SH-SY5Y (cell line): ENCODE data around the gene TNFSF15.

Experiments
- GATA2 ChIP-seq: IDR thresholded peaks from 2 replicates; pipeline ENCODE4 v1.6.1; 2011; ENCODE audit warnings: mild to moderate bottlenecking, low read depth, low read length
- GATA3 ChIP-seq: IDR thresholded peaks from 2 replicates; pipeline ENCODE4 v1.6.1; 2011; ENCODE audit warnings: low read depth, mild to moderate bottlenecking, low read length, moderate library complexity

DNA sequence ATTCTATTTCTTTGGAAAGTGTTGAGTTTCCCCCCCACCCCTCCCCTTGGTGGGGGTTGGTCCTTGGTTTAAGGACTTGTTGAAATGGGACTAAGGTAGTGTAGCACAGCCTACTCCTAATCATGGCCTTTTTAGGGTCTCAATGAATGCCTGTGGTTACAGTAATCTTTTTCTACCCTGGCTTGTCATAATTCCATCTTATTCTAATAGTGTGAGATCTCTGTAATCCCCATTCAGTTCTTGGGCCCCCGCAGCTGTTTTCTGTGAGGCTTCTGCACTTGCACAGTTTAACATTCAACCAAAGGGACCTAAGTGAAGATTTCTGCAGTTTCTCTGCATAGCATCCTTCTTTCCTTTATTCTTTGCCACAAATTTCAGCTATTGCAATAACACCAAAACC lies 30.7 kb downstream of the TNFSF15 start:
- TF ChIP-seq GATA2 (no peak), GATA3 (no peak)
